SJCRH30 (cell line): ENCODE results near the gene COL19A1. TPM values are rescaled to one million over a fixed set of nuclear protein-coding genes. Genes with fewer than 3 reads are reported as not detected.

ENCODE experiments used
- DNase-seq, 2 experiments: peaks; one replicate each; pipeline ENCODE4 v3.0.0-alpha.2; 2015 to 2020
- H3K27ac ChIP-seq: fragments of 250-450 bp; sonication (Bioruptor Pico); 2 replicates; pipeline ENCODE4 v1.5.1; 2020; ENCODE audit warnings: mild to moderate bottlenecking, moderate library complexity
- H3K27me3 ChIP-seq: fragments of 250-450 bp; sonication (Bioruptor Pico); 2 replicates; pipeline ENCODE4 v1.5.1; 2020; ENCODE audit warnings: mild to moderate bottlenecking, moderate library complexity
- H3K36me3 ChIP-seq: fragments of 250-450 bp; sonication (Bioruptor Pico); 2 replicates; pipeline ENCODE4 v1.5.1; 2020; ENCODE audit warnings: mild to moderate bottlenecking, moderate library complexity
- H3K4me1 ChIP-seq: fragments of 250-450 bp; sonication (Bioruptor Pico); 2 replicates; pipeline ENCODE4 v1.5.1; 2020; ENCODE audit warnings: mild to moderate bottlenecking, moderate library complexity
- H3K4me3 ChIP-seq: fragments of 250-450 bp; sonication (Bioruptor Pico); 2 replicates; pipeline ENCODE4 v1.5.1; 2020; ENCODE audit warnings: mild to moderate bottlenecking, moderate library complexity
- H3K9me3 ChIP-seq: fragments of 250-450 bp; sonication (Bioruptor Pico); replicated peaks from 2 replicates; pipeline ENCODE4 v1.5.1; 2020; ENCODE audit warnings: mild to moderate bottlenecking, moderate library complexity
- total RNA-seq: library from RNA; depleted of rRNA; stranded (reverse); fragments of >200 nt; shearing (Covaris generic); gene quantifications from 2 replicates; pipeline ENCODE4 v1.2.3, GENCODE V29; 2014

Gene COL19A1
- total RNA-seq, 1 experiment from 2014 or later = 7.3 TPM

GRCh38 chr6:70059039-70059719 lies 192.8 kb downstream of the COL19A1 start:
- no peak overlapping the region for H3K4me3 ChIP-seq
- H3K27ac ChIP-seq = no peak overlapping the region

GRCh38 chr6:70060680-70061079 lies 194.3 kb downstream of the COL19A1 start:
- Histone ChIP-seq H3K9me3 (no peaks in the 10 kb centered on the region), H3K4me3 (no peak overlapping the region), H3K36me3 (no peaks in the 10 kb centered on the region), H3K4me1 (no peaks in the 10 kb centered on the region; the same call in 1 of the 2 replicates), H3K27ac (no peak overlapping the region), H3K27me3 (no peaks in the 10 kb centered on the region)
- no peak for DNase-seq

More at GRCh38 chr6:70059039-70059719, 192.8 kb downstream of the COL19A1 start:
- no peaks in the 10 kb centered on the region; the same call in 1 of the 2 replicates for H3K4me1 ChIP-seq
- H3K9me3 ChIP-seq = no peaks in the 10 kb centered on the region
- H3K36me3 ChIP-seq = no peaks in the 10 kb centered on the region
- DNase-seq = no peak
- H3K27me3 ChIP-seq = no peaks in the 10 kb centered on the region

GRCh38 chr6:70061546-70061945 lies 195.2 kb downstream of the COL19A1 start:
- H3K27me3 ChIP-seq = no peaks in the 10 kb centered on the region
- H3K4me1 ChIP-seq = no peaks in the 10 kb centered on the region; the same call in 1 of the 2 replicates
- H3K27ac ChIP-seq = no peak overlapping the region
- H3K36me3 ChIP-seq = no peaks in the 10 kb centered on the region
- no peaks in the 10 kb centered on the region for H3K9me3 ChIP-seq
- H3K4me3 ChIP-seq = no peak overlapping the region
- no peak for DNase-seq

GRCh38 chr6:70062010-70062409 lies 195.7 kb downstream of the COL19A1 start:
- H3K4me1 ChIP-seq = no peaks in the 10 kb centered on the region; the same call in 1 of the 2 replicates
- no peaks in the 10 kb centered on the region for H3K27me3 ChIP-seq
- DNase-seq = no peak
- no peaks in the 10 kb centered on the region for H3K9me3 ChIP-seq
- no peak overlapping the region for H3K4me3 ChIP-seq
- no peaks in the 10 kb centered on the region for H3K36me3 ChIP-seq
- no peak overlapping the region for H3K27ac ChIP-seq

GRCh38 chr6:70072540-70073179 lies 206.3 kb downstream of the COL19A1 start:
- no peak overlapping the region for H3K4me3 ChIP-seq
- H3K27ac ChIP-seq = no peak overlapping the region
- H3K36me3 ChIP-seq = no peaks in the 10 kb centered on the region
- no peaks in the 10 kb centered on the region for H3K27me3 ChIP-seq
- H3K4me1 ChIP-seq = 0 out of 2 replicates have a peak, but pooled peaks cover 4% of the 10 kb centered on the region
- no peaks in the 10 kb centered on the region for H3K9me3 ChIP-seq
- DNase-seq = no peak

- Histone ChIP-seq H3K9me3 (no peaks in the 10 kb centered on the region), H3K27me3 (no peaks in the 10 kb centered on the region), H3K4me3 (no peak overlapping the region), H3K27ac (no peak overlapping the region), H3K4me1 (no peaks in the 10 kb centered on the region), H3K36me3 (no peaks in the 10 kb centered on the region)
- DNase-seq = no peak
Observed at GRCh38 chr6:70073637-70074036, 207.3 kb downstream of the COL19A1 start.

GRCh38 chr6:70079241-70079640 lies 212.9 kb downstream of the COL19A1 start:
- Histone ChIP-seq H3K36me3 (no peaks in the 10 kb centered on the region), H3K4me3 (no peak overlapping the region), H3K27ac (no peak overlapping the region)

GRCh38 chr6:70080443-70081070 lies 214.2 kb downstream of the COL19A1 start:
- no peaks in the 10 kb centered on the region for H3K9me3 ChIP-seq
- peak overlapping the region; percentile 29 for H3K27ac ChIP-seq
- peaks cover 13% of the 10 kb centered on the region for H3K4me1 ChIP-seq
- H3K36me3 ChIP-seq = no peaks in the 10 kb centered on the region
- H3K27me3 ChIP-seq = no peaks in the 10 kb centered on the region
- DNase-seq = peak; percentile 27 to 86
- H3K4me3 ChIP-seq = no peak overlapping the region

More at GRCh38 chr6:70079241-70079640, 212.9 kb downstream of the COL19A1 start:
- Histone ChIP-seq H3K9me3 (no peaks in the 10 kb centered on the region), H3K27me3 (no peaks in the 10 kb centered on the region), H3K4me1 (peaks cover 13% of the 10 kb centered on the region)
- DNase-seq = no peak

GRCh38 chr6:70082830-70083229 lies 216.5 kb downstream of the COL19A1 start:
- Histone ChIP-seq H3K9me3 (no peaks in the 10 kb centered on the region), H3K27me3 (no peaks in the 10 kb centered on the region), H3K4me1 (peaks cover 13% of the 10 kb centered on the region), H3K4me3 (no peak overlapping the region), H3K36me3 (no peaks in the 10 kb centered on the region), H3K27ac (no peak overlapping the region)
- no peak for DNase-seq

- Histone ChIP-seq H3K36me3 (no peaks in the 10 kb centered on the region), H3K27me3 (no peaks in the 10 kb centered on the region), H3K4me1 (no peaks in the 10 kb centered on the region), H3K9me3 (no peaks in the 10 kb centered on the region), H3K4me3 (no peak overlapping the region), H3K27ac (no peak overlapping the region)
- DNase-seq = no peak
Observed at GRCh38 chr6:70086806-70087205, 220.4 kb downstream of the COL19A1 start.

GRCh38 chr6:70094156-70094555 lies 227.8 kb downstream of the COL19A1 start:
- Histone ChIP-seq H3K4me3 (no peak overlapping the region), H3K27ac (peak overlapping the region; percentile 33), H3K9me3 (no peaks in the 10 kb centered on the region), H3K27me3 (no peaks in the 10 kb centered on the region), H3K4me1 (peaks cover 29% of the 10 kb centered on the region), H3K36me3 (no peaks in the 10 kb centered on the region)
- peak; percentile 62 to 88 for DNase-seq

GRCh38 chr6:70099732-70100131 lies 233.4 kb downstream of the COL19A1 start:
- Histone ChIP-seq H3K4me1 (peaks cover 33% of the 10 kb centered on the region), H3K4me3 (no peak overlapping the region), H3K9me3 (no peaks in the 10 kb centered on the region), H3K36me3 (no peaks in the 10 kb centered on the region), H3K27ac (no peak overlapping the region), H3K27me3 (no peaks in the 10 kb centered on the region)
- DNase-seq = no peak

- H3K4me1 ChIP-seq = peaks cover 26% of the 10 kb centered on the region
- no peak for DNase-seq
- no peak overlapping the region for H3K27ac ChIP-seq
- no peak overlapping the region for H3K4me3 ChIP-seq
- H3K27me3 ChIP-seq = no peaks in the 10 kb centered on the region
- no peaks in the 10 kb centered on the region for H3K9me3 ChIP-seq
- no peaks in the 10 kb centered on the region for H3K36me3 ChIP-seq
Observed at GRCh38 chr6:70103798-70104197, 237.4 kb downstream of the COL19A1 start.

GRCh38 chr6:70107852-70108629 lies 241.7 kb downstream of the COL19A1 start:
- Histone ChIP-seq H3K4me3 (no peak overlapping the region), H3K27me3 (no peaks in the 10 kb centered on the region), H3K4me1 (peaks cover 52% of the 10 kb centered on the region), H3K36me3 (no peaks in the 10 kb centered on the region), H3K9me3 (no peaks in the 10 kb centered on the region), H3K27ac (no peak overlapping the region)
- DNase-seq = peak; percentile 28 to 88
